Astrocyte (in vitro differentiated cells and primary cell): ENCODE data around the gene CELF4.

Source experiments
- EZH2 ChIP-seq: IDR thresholded peaks from 2 replicates; pipeline ENCODE4 v1.6.1; 2012; ENCODE audit warnings: mild to moderate bottlenecking, low read length, inconsistent platforms; ENCODE audit not compliant: insufficient read depth
- TF ChIP-seq, protein P1 (sequence below): IDR thresholded peaks from 2 replicates; pipeline ENCODE4 v1.5.1; 2011; ENCODE audit warnings: low read depth, mild to moderate bottlenecking, inconsistent platforms, low read length, moderate library complexity; ENCODE audit not compliant: insufficient read depth

DNA sequence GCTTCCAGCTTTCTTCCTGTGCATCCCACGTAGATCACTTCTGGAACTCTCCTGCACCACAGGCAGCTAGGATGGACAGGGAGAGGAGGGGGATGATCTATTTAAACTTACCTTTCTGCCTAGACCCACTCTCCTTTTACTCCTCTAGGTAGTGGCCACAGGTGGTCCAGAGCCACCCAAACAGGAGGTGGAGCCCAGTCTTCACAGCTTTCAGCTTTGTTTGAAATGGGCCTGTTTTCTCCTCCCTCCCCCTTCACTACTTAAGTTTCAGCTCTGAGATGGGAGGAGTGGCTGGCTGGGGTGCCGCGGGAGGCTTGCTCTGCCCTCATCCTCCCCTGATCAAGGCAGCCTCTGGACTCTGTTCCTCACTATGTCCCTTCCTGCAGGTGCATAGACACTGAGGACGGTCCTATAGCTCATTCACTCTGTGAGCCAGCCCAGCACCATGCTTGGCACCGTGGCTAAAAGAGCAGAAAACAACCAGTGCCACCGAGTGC is 12.6 kb upstream of the CELF4 start:
- TF ChIP-seq, protein P1, sequence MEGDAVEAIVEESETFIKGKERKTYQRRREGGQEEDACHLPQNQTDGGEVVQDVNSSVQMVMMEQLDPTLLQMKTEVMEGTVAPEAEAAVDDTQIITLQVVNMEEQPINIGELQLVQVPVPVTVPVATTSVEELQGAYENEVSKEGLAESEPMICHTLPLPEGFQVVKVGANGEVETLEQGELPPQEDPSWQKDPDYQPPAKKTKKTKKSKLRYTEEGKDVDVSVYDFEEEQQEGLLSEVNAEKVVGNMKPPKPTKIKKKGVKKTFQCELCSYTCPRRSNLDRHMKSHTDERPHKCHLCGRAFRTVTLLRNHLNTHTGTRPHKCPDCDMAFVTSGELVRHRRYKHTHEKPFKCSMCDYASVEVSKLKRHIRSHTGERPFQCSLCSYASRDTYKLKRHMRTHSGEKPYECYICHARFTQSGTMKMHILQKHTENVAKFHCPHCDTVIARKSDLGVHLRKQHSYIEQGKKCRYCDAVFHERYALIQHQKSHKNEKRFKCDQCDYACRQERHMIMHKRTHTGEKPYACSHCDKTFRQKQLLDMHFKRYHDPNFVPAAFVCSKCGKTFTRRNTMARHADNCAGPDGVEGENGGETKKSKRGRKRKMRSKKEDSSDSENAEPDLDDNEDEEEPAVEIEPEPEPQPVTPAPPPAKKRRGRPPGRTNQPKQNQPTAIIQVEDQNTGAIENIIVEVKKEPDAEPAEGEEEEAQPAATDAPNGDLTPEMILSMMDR = no peak
- no peak for TF ChIP-seq EZH2
